HL-60/S4 (cell line): ENCODE data around the gene METTL16.

Experiments
- in situ Hi-C: fragments of 300-500 bp; cut with MboI; formaldehyde crosslinking; loops from 2 replicates; pipeline ENCODE4 v1.14.3; 2022; ENCODE audit warnings: low sequenced_read_pairs

METTL16 gene

GRCh38 chr17:2369039-2369438 lies 142.6 kb downstream of the METTL16 start:
- in situ Hi-C loops: no loop called here

- in situ Hi-C loops: no loop called here
Observed at GRCh38 chr17:2368359-2368758, 143.3 kb downstream of the METTL16 start.

- in situ Hi-C loops: no loop called here
Observed at GRCh38 chr17:2366747-2367494, 144.8 kb downstream of the METTL16 start.
